ENCODE results near the gene CAMK4.

The CAMK4 gene

DNA sequence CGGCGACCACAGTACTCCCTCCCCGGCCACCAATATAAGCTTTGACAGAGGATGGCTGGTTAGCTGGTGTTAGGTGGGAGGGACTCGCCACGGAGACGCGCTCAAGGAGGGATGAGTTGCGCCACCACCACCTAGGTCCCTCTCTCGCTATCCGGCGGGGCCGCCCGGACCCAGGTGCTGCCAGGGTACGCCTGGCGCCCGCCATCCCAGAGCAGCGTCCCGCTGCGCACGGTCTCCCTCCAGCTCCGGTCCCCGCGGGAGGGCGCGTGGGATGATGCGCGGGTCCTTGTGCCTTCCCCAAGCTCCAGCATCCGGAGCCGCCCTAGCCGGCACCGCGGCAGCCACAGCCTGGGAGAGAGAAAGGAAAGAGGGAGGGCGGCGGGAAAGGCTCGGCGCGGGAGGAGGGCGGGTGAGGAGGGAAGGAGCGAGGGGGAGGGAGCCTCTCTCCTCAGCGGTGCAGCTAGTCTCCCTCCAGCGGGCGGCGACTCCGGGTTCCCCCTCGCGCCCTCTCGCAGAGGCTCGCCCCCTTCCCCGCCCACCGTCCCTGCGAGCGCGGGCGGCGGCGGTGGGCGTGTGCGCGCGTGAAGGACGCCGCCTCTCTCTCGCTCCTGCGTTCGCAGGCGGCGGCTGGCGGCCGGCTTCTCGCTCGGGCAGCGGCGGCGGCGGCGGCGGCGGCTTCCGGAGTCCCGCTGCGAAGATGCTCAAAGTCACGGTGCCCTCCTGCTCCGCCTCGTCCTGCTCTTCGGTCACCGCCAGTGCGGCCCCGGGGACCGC, at the start of gene CAMK4:
Gene CAMK4, plus strand, starts transcription at position 598 of the 774 bp plus-strand sequence. Its CDS starts 100 bp downstream, at position 698.
- no peak for DNase-seq

- DNase-seq = no peak
Measured at GRCh38 chr5:111183064-111183463, 41.1 kb upstream of the CAMK4 start.

- DNase-seq = no peak
Measured at GRCh38 chr5:111187079-111187478, 37.1 kb upstream of the CAMK4 start.

GRCh38 chr5:111194053-111194452, 30.1 kb upstream of the CAMK4 start:
- no peak for DNase-seq

DNA sequence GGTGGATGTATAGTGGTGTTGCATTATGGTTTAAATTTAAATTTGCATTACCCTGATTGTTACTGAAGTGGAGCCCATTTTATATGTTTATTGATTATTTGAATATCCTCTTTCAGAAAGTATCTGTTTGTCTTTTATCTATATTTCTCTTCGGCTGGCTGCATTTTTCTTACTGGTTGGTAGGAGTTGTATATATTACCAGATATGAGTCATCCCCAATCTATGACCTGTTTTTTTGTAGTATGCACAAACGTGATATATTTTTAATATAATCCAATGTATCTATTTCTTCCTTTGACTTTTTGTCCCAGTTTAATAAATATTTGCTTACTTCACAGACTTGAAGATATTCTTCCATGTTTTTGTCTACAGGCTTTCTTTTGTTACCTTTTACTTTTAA, 29.3 kb upstream of the CAMK4 start:
- DNase-seq = no peak

GRCh38 chr5:111197523-111197922, 26.7 kb upstream of the CAMK4 start:
- no peak for DNase-seq

DNA sequence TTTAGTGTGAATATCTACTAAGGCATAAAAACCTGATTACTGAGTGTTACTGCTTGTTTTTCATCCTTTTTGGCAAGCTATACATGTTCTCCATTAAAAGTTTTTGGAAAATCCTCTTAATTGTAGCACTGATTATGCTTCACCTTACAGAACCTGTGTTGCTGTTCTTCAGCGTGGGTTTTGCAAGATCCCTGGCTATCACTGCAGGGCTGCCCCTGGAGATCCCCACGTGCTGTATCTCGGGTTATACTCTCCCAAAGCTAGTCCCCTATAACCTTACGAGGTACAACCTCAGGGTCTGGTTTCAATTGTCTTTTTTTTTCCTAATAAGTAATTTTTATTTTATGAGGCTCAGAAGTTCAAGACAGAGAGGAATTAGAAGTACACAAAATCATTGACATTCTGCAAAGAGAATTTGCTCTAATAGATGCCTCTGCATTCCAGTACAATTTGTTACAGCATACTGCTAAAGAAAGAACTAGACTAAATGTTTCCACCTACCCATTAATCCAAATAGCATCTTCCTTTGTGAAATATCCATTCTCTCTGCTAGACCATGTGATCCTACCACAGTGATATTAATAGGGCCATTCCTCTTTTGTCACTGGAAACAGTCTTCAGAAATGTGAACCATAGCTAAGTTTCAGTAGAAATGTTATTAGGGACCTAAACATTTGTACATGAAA, 25.8 kb upstream of the CAMK4 start:
- no peak for DNase-seq

DNA sequence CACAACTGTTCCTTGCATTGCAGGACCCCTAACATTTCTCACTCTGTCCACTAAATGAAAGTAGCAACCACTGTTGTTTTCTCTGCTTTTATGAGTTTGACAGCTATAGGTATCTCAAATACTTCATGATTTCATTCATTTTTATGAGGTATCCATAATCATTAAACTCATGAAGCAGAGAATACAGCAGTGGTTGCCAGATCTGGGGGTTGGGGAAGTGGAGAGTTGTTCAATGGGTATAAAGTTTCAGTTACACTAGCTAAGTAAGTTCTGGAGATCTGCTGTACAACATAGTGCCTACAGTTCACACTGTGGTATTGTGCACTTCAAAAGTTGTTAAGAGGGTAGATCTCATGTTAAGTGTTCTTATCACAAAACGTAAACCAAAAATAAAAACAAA, 23.4 kb upstream of the CAMK4 start:
- DNase-seq = no peak

DNA sequence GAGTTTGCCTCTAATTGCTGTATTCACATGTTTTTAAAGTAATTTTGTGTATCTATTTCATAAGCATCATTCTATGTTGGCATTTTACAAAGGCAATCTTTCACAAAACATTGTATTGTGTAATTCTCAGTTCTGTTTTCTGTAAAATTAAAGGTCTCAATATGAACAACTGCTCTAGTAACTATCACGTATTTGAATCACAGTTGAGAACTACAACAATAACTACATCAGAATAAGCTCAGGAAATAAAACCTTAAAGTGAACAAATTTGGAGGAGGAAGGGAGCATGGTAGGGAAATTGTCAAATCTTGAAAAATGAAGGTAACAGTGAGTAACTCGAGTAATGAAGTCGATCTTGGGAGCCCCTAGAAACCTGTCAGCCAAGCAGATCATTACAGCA, 22.5 kb upstream of the CAMK4 start:
- DNase-seq = no peak

- no peak for DNase-seq
Measured at GRCh38 chr5:111211341-111211740, 12.8 kb upstream of the CAMK4 start.

GRCh38 chr5:111214052-111214742, 10.0 kb upstream of the CAMK4 start:
- no peak for DNase-seq

GRCh38 chr5:111215971-111216370, 8.2 kb upstream of the CAMK4 start:
- DNase-seq = no peak

- no peak for DNase-seq
Measured at GRCh38 chr5:111221139-111221538, 3.0 kb upstream of the CAMK4 start.

- DNase-seq = no peak
Measured at GRCh38 chr5:111223101-111223786, 940 bp upstream of the CAMK4 start.

DNA sequence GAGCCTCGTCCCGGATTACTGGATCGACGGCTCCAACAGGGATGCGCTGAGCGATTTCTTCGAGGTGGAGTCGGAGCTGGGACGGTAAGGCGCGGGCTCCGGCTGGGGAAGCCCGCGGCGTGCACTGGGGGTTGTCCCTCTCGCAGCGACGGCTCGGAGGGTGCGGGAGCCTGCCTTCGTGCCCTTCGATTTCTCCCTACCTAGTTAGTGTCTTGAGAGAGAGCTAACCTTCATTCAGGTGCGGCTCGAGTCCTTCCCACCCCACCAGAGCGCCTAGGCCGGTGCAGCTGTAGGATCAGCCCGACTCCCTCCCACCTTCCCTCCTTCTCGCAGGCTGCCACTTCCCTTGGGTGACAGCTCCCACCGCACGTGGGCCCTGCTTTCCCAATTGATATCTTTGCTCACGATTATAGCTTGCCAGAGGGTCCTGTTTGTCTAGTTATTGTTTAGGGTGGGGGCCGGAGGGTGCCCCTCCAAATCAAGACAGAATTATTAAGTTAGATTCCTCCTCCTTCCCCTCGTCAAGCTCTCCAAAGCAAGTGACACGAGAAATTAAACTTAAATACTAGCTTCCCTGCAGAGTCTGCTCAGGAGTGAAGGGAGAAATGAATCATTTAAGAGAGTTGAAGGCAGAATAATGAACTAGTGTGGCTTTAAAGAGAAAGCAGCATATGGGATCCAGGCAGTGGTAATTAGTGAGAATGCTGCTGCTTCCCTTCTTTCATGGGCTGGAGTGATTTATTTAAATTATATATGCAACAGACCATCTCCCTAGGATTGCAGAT, 569 bp downstream of the CAMK4 start:
- no peak for DNase-seq

DNA sequence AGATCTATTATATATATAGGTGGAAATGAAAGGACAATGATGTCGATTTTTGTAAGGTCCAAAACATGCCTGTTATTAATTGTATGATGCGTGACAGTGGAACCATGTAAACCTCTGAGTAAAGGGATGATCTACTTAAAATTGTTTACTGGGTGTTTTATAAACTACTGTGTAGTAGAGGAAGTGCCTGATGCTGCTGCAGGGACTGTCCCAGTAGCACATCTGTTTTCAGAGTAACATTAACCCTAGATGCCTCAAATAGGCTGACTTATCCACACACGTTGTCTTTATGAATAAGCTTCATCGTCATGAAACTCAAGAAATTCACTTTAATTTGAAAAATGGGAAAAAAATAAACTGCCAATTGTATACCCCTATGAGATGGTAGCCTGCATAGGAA, 1.7 kb downstream of the CAMK4 start:
- DNase-seq = no peak

DNA sequence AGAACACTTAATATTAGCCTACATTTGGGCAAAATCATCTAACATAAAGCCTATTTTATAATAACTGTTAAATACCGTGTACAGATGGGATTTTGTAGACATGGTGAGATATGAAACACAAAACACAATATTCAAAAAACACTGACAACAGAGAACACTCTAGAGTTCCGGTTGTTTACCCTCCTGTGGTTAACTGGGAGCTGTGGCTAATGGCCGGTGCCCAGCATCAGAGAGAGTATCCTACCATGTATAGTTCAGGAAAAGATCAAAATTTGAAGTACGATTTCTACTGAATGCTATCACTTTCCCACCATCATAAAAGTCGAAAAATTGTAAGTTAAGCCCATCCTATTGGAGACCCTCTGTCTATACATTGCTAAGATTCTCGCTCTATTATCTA, 2.4 kb downstream of the CAMK4 start:
- no peak for DNase-seq

GRCh38 chr5:111227226-111227782, 3.1 kb downstream of the CAMK4 start:
- no peak for DNase-seq

- no peak for DNase-seq
Measured at GRCh38 chr5:111227801-111228200, 3.6 kb downstream of the CAMK4 start.

DNA sequence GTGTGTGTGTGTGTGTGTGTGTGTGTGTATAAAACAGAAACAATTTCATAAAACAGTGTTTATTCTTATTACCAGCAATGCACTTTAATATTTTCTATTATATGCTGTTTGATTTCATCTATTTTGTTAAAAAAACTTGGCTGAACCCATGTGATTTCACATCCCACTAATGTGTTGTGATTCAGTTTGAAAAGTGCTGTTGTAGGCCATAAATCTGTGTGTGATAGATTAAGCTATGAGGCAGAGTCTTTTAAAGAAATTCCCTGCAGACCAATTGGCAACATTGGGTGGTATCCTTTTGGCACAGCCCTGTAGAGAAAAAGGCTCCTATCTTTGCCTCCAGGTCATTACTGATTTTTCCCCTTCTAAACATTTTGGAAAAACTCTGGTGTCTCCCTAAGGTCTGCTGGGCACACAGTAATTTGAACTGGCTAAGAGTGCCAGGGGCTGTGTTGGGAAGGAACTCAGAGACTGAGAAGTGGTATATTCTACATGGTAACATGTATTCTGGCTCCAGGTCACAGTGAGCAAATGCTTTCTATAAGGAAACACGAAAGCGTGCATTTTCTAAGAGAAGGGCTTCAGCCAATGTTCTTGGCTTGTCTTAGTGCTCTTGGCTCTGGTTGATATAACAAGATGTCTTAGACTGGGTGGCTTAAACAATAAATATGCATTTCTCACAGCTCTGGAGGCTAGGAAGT, 4.5 kb downstream of the CAMK4 start:
- DNase-seq = no peak

DNA sequence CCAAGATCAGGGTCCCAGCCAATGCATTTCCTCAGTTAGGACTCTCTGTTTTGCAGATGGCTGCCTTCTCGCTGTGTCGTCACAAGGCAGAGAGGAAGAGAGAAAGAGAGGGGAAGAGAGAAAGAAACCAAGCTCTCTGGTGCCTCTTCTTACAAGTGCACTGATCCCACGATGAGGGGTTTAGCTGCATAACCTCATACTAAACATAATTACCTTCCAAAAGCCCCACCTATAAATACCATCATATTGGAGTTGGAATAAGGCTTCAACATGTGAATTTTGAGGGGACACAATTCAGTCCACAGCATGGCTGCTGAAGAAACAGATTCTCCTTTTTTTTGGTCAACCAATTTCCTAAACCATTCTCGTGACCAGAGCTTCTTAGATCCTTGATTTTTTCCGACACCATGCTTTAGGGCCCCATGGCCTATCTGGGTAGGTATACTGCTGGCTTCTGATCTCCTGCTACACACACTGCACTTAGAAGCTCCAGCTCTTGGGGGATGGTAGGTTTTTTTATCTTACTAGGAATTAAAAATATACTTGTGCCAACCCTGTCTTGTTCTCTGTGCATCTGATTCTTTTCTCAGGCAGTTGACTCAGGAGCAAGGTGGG, 5.1 kb downstream of the CAMK4 start:
- no peak for DNase-seq
